T47D (cell line): ENCODE measurements around the gene FNIP2.
A peak's percentile ranks its signal among the peaks of the same experiment; 100 is the strongest.
"Not testable (repeated sequence)": the region's sequence is repeated elsewhere in the genome, so short reads cannot be mapped to it uniquely, and the experiment has no call there.

Experiments used
- DNase-seq, 2 experiments: peaks; one replicate each; pipeline versions ENCODE4 v3.0.0 to v3.0.0-alpha.2; 2011 to 2012; ENCODE audit warnings: low read depth in 1 of 2, low spot score in 1 of 2
- JUND ChIP-seq: IDR thresholded peaks from 2 replicates; pipeline ENCODE4 v1.6.1; 2012; ENCODE audit warnings: low read depth
- in situ Hi-C: cut with HindIII; loops from 2 replicates; pipeline ENCODE4 v1.10.0; 2016; ENCODE audit warnings: low sequenced_read_pairs, low pct_unique_long_range_greater_than_20kb

The FNIP2 gene

GRCh38 chr4:158890294-158890693, 121.5 kb downstream of the FNIP2 start:
- in situ Hi-C loops, result no loop called here
- TF ChIP-seq JUND, result no peak
- DNase-seq, result no peak

GRCh38 chr4:158891256-158891655, 122.4 kb downstream of the FNIP2 start:
- no peak for DNase-seq
- in situ Hi-C loops, result no loop called here
- TF ChIP-seq JUND, result no peak

- no peak for DNase-seq
- no peak for TF ChIP-seq JUND
- in situ Hi-C loops, result no loop called here
Observed at GRCh38 chr4:158894826-158895225, 126.0 kb downstream of the FNIP2 start.

GRCh38 chr4:158895797-158896576, 127.2 kb downstream of the FNIP2 start:
- in situ Hi-C loops, result no loop called here
- TF ChIP-seq JUND, result no peak
- peak; percentile 11 to 57 for DNase-seq

- DNase-seq, in situ Hi-C loops: not testable (repeated sequence)
Observed at GRCh38 chr4:158896577-158897238, 127.9 kb downstream of the FNIP2 start.

- in situ Hi-C loops, DNase-seq: not testable (repeated sequence)
Observed at GRCh38 chr4:158900408-158900807, 131.6 kb downstream of the FNIP2 start.

GRCh38 chr4:158902280-158903078, 133.7 kb downstream of the FNIP2 start:
- DNase-seq, result peak in 1 of 2 experiments; percentile 57
- in situ Hi-C loops, result not testable (repeated sequence)

GRCh38 chr4:158903079-158903456, 134.2 kb downstream of the FNIP2 start:
- no peak for TF ChIP-seq JUND
- in situ Hi-C loops, result no loop called here
- no peak for DNase-seq

- no peak for TF ChIP-seq JUND
- in situ Hi-C loops, result no loop called here
- DNase-seq, result no peak
Observed at GRCh38 chr4:158903472-158904043, 134.7 kb downstream of the FNIP2 start.

DNA sequence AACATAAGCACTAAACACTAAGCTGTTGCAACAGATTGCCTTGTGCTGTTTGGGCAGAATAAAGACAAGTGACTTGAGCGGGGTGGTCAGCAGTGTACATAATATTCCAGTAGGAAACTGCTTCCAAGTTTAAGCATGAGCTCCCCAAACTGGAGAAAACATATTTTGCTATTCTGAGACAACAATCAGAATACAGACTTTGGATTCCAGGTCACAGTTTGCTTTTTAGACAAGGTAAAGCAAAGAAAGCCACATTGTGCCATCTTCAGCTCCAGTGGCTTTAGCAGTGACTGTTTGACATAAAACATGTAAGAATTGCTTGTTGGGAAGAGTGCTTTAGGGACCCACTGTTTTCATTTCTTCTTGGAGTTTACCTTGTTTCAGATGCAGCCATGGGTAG, 136.0 kb downstream of the FNIP2 start:
- in situ Hi-C loops, result no loop called here
- no peak for DNase-seq

GRCh38 chr4:158906073-158906472, 137.2 kb downstream of the FNIP2 start:
- in situ Hi-C loops, result no loop called here
- no peak for DNase-seq
- no peak for TF ChIP-seq JUND

More for the DNA sequence above, 136.0 kb downstream of the FNIP2 start:
- no peak for TF ChIP-seq JUND

DNA sequence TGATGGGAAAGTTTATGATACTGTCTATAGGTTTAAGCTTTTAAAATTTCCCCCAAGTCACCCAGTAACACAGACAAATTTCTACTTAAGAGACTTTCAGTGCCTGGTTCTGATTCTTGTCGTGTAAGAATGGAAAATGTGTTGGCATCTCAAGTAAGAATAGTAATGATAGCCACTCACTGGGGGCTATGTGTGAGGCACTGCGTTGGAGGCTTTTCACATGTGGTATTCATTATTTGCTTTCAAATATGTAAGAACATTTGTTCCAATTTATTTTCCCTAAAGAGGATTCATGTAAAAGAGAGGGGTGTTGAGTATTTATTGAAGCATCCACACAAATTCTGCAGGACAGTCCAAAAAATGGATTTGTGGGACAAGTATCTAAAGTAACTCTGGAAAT, 143.6 kb downstream of the FNIP2 start:
- DNase-seq, result no peak
- no peak for TF ChIP-seq JUND
- in situ Hi-C loops, result no loop called here

DNA sequence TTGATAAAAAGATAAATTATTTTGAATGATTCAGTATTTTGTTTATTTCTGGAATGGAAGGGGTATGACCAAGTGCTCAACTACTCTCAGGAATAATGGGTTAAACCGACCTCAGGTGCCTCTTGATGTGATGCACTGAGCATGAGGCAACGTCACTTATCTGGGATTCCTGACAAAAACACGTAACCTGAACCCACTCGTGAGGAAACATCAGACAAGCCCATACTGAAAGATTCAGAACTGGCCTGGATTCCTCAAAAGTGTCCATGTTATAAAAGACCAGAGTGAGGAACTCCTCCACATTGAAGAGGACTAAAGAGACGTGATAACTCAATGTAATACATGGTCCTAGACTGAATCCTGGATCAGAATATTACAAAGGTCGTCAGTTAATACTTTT, 144.0 kb downstream of the FNIP2 start:
- DNase-seq, result no peak
- in situ Hi-C loops, result no loop called here
- TF ChIP-seq JUND, result no peak
